Measurements from ENCODE around the gene IGSF8. TPM values are rescaled to one million over a fixed set of nuclear protein-coding genes. Genes with fewer than 3 reads are reported as not detected.

Gene IGSF8
- total RNA-seq, 1 experiment from 2014 or later = 56.2 TPM

DNA sequence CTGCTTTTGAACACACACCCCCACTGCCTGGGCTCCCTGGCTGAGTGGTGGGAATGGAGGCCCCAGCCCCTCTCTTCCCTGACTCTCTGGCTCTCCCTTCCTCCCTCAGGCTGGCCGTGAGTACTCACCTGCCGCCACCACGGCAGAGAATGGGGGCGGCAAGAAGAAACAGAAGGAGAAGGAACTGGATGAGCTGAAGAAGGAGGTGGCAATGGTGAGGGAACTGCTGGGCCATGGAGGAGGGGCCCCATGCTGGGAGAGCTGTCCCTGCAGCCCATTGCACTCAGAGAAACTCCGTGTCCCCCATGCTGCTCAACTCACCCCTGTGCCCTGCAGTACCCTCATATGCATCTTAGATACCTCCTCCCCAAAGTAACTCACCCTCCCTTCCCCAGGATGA lies 22.4 kb upstream of the IGSF8 start:
- DNase-seq = no peak
- no peak overlapping the region for H3T11ph ChIP-seq (ENCODE audit: low read length)
- H4K20me1 ChIP-seq (ENCODE audit: control insufficient read depth, insufficient read depth, insufficient read length) = no peaks in the 10 kb centered on the region
- no CpG with 5 or more reads among the region's 5 CpGs for WGBS (ENCODE audit: extremely low coverage, insufficient read length, low lambda C conversion rate)
- no peaks in the 10 kb centered on the region for H3K79me2 ChIP-seq (ENCODE audit: insufficient read depth, low read length)
- Mint-ChIP-seq H3K36me3 (ENCODE audit: insufficient read depth in 1 of 3, low read depth in 3 of 3) (peaks cover 0 to 52% (median 30%) of the 10 kb centered on the region in 3 experiments; a peak in 5 of 7 replicates), H3K27me3 (ENCODE audit: low read depth) (no peaks in the 10 kb centered on the region; the same call in none of the 2 replicates), H3K4me3 (no peak overlapping the region), H3K9me3 (no peaks in the 10 kb centered on the region), H3K4me1 (peaks cover 33 to 47% of the 10 kb centered on the region in 2 experiments), H3K27ac (peak overlapping the region in 1 of 3 experiments; percentile 53; a peak in 1 of 7 replicates)
- H4K91ac ChIP-seq (ENCODE audit: insufficient read length, low read depth, low read length) = no peak overlapping the region
- no peak overlapping the region for H2BK5ac ChIP-seq (ENCODE audit: insufficient read length, low read length)
- TF ChIP-seq, protein P1, sequence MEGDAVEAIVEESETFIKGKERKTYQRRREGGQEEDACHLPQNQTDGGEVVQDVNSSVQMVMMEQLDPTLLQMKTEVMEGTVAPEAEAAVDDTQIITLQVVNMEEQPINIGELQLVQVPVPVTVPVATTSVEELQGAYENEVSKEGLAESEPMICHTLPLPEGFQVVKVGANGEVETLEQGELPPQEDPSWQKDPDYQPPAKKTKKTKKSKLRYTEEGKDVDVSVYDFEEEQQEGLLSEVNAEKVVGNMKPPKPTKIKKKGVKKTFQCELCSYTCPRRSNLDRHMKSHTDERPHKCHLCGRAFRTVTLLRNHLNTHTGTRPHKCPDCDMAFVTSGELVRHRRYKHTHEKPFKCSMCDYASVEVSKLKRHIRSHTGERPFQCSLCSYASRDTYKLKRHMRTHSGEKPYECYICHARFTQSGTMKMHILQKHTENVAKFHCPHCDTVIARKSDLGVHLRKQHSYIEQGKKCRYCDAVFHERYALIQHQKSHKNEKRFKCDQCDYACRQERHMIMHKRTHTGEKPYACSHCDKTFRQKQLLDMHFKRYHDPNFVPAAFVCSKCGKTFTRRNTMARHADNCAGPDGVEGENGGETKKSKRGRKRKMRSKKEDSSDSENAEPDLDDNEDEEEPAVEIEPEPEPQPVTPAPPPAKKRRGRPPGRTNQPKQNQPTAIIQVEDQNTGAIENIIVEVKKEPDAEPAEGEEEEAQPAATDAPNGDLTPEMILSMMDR (conservative IDR thresholded peaks at IDR 0.05) = no peak
- no peak overlapping the region for H4K8ac ChIP-seq (replicated peaks; ENCODE audit: insufficient read length, low read depth, low read length)
- H4K5ac ChIP-seq (ENCODE audit: insufficient read length, low read depth, low read length) = no peak overlapping the region
- H3K56ac ChIP-seq (ENCODE audit: insufficient read length, low read depth, low read length) = no peak overlapping the region
- H3K9me3 ChIP-seq (ENCODE audit: control insufficient read depth, low read depth, low read length) = no peaks in the 10 kb centered on the region
- H2AK5ac ChIP-seq (ENCODE audit: insufficient read length, low read length) = no peak overlapping the region
- no peaks in the 10 kb centered on the region for H3K79me1 ChIP-seq (ENCODE audit: insufficient read depth, low read depth, low read length, poor library complexity, severe bottlenecking)
- H2BK20ac ChIP-seq (ENCODE audit: low read depth, low read length, poor library complexity, severe bottlenecking) = no peak overlapping the region
- no peak overlapping the region for H3K23ac ChIP-seq (ENCODE audit: insufficient read length, low read depth, low read length)
- H2BK120ac ChIP-seq (ENCODE audit: low read depth, low read length, poor library complexity, severe bottlenecking) = no peak overlapping the region
- H2BK12ac ChIP-seq (ENCODE audit: insufficient read length, low read depth, low read length) = no peak overlapping the region
- H3K4ac ChIP-seq (ENCODE audit: low read depth, low read length) = no peak overlapping the region
- no peak overlapping the region for H3K18ac ChIP-seq (ENCODE audit: insufficient read length, low read depth, low read length)
- peaks cover 10% of the 10 kb centered on the region; the same call in 1 of the 2 replicates for H3K4me1 ChIP-seq (ENCODE audit: insufficient read depth, low read length)
- H3K14ac ChIP-seq (ENCODE audit: insufficient read depth, low read length) = no peak overlapping the region; the same call in 1 of the 2 replicates
- H2AFZ ChIP-seq (ENCODE audit: low read length) = no peak overlapping the region
- no peaks in the 10 kb centered on the region for H3K27me3 ChIP-seq (ENCODE audit: insufficient read depth, low read length)
- H3K23me2 ChIP-seq (ENCODE audit: insufficient read length, low read depth, low read length, poor library complexity, severe bottlenecking) = no peaks in the 10 kb centered on the region
- H3K27ac ChIP-seq (ENCODE audit: insufficient read length, low read depth, low read length) = no peak overlapping the region
- H3K9ac ChIP-seq (ENCODE audit: extremely low read depth, insufficient read length, low read length) = no peak overlapping the region
- no peak overlapping the region for H2BK15ac ChIP-seq (ENCODE audit: low read depth, low read length)
- H3K4me2 ChIP-seq (ENCODE audit: insufficient read depth, insufficient read length, low read length) = no peak overlapping the region

Measured in H9 (cell line).